A172 (cell line): ENCODE data around the gene AMDHD2. TPM values are rescaled to one million over a fixed set of nuclear protein-coding genes. Genes with fewer than 3 reads are reported as not detected.
"Not testable (repeated sequence)": the region's sequence is repeated elsewhere in the genome, so short reads cannot be mapped to it uniquely, and the experiment has no call there.

Source experiments
- DNase-seq: peaks from one replicate; pipeline ENCODE4 v3.0.0-alpha.2; 2015; ENCODE audit warnings: low spot score
- total RNA-seq: library from RNA; depleted of rRNA; stranded (reverse); fragments of >200 nt; shearing (Covaris generic); gene quantifications from 2 replicates; pipeline ENCODE4 v1.2.3, GENCODE V29; 2014; rRNA removed

AMDHD2 gene
- total RNA-seq, 1 experiment from 2014 or later: 71.3 TPM

- DNase-seq: not testable (repeated sequence)
Observed at GRCh38 chr16:2575839-2576238, 55.7 kb downstream of the AMDHD2 start.

- DNase-seq: not testable (repeated sequence)
Observed at GRCh38 chr16:2577044-2577443, 56.9 kb downstream of the AMDHD2 start.

GRCh38 chr16:2578905-2579304, 58.7 kb downstream of the AMDHD2 start:
- not testable (repeated sequence) for DNase-seq

GRCh38 chr16:2580143-2580542, 60.0 kb downstream of the AMDHD2 start:
- DNase-seq: not testable (repeated sequence)

GRCh38 chr16:2580818-2581217, 60.6 kb downstream of the AMDHD2 start:
- not testable (repeated sequence) for DNase-seq

Other genes starting within 250 kb of the AMDHD2 start
- 17.3 and 19.5 TPM in 2 replicates for gene ABCA3, start 179.6 kb upstream of the AMDHD2 start, total RNA-seq
- gene CCNF, start 90.9 kb upstream of the AMDHD2 start, total RNA-seq: 52.0 and 54.5 TPM in 2 replicates
- gene TEDC2, start 60.3 kb upstream of the AMDHD2 start, total RNA-seq: 33.2 and 48.6 TPM in 2 replicates
- gene NTN3, start 49.1 kb upstream of the AMDHD2 start, total RNA-seq: 0.12 TPM in 1 of 2 replicates, not detected in the other
- 8.6 and 18.0 TPM in 2 replicates for gene TBC1D24, start 45.2 kb upstream of the AMDHD2 start, total RNA-seq
- 24.7 and 51.1 TPM in 2 replicates for gene ATP6V0C, start 6.4 kb upstream of the AMDHD2 start, total RNA-seq
- gene CEMP1, start 11.0 kb downstream of the AMDHD2 start, total RNA-seq: not detected in 2 replicates
- gene PDPK1, start 17.6 kb downstream of the AMDHD2 start, total RNA-seq: 15.1 and 21.1 TPM in 2 replicates
- gene KCTD5, start 162.2 kb downstream of the AMDHD2 start, total RNA-seq: 62.4 and 70.6 TPM in 2 replicates
- 1.4 and 2.6 TPM in 2 replicates for gene PRSS27, start 199.9 kb downstream of the AMDHD2 start, total RNA-seq
- 30.0 and 49.0 TPM in 2 replicates for gene SRRM2, start 232.3 kb downstream of the AMDHD2 start, total RNA-seq